MM.1S (cell line): ENCODE results near the gene PDZRN3.

Source experiments
- EZH2phosphoT487 ChIP-seq: fragments of 300-600 bp; sonication (generic); IDR thresholded peaks from 2 replicates; pipeline ENCODE4 v1.6.1; 2018; ENCODE audit warnings: antibody characterized with exemption, low read length
- TF ChIP-seq, protein P1 (sequence below): fragments of 300-600 bp; sonication (generic); IDR thresholded peaks from 2 replicates; pipeline ENCODE4 v1.5.1; 2016; ENCODE audit warnings: antibody characterized with exemption, low read length, mixed read lengths

- TF ChIP-seq, protein P1, sequence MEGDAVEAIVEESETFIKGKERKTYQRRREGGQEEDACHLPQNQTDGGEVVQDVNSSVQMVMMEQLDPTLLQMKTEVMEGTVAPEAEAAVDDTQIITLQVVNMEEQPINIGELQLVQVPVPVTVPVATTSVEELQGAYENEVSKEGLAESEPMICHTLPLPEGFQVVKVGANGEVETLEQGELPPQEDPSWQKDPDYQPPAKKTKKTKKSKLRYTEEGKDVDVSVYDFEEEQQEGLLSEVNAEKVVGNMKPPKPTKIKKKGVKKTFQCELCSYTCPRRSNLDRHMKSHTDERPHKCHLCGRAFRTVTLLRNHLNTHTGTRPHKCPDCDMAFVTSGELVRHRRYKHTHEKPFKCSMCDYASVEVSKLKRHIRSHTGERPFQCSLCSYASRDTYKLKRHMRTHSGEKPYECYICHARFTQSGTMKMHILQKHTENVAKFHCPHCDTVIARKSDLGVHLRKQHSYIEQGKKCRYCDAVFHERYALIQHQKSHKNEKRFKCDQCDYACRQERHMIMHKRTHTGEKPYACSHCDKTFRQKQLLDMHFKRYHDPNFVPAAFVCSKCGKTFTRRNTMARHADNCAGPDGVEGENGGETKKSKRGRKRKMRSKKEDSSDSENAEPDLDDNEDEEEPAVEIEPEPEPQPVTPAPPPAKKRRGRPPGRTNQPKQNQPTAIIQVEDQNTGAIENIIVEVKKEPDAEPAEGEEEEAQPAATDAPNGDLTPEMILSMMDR, result no peak
- TF ChIP-seq EZH2phosphoT487, result no peak
These were observed 258.9 kb downstream of the PDZRN3 start for GRCh38 chr3:73365756-73366397.
